ENCODE data around the gene CDC73.
"Not testable (repeated sequence)": the region's sequence is repeated elsewhere in the genome, so short reads cannot be mapped to it uniquely, and the experiment has no call there.

CDC73 gene

GRCh38 chr1:193264313-193265065 is 142.7 kb downstream of the CDC73 start:
- ChIA-PET POLR2A (no interaction called here), CTCF (no interaction called here)
- DNase-seq (ENCODE audit: extremely low spot score), result no peak
- no peak for TF ChIP-seq PKNOX1 (IDR thresholded peaks at IDR 0.05)
- TF ChIP-seq FOXA1 (IDR thresholded peaks at IDR 0.05), result no peak
- TF ChIP-seq ARNT (IDR thresholded peaks at IDR 0.05), result no peak
- no peak for TF ChIP-seq ZNF384 (IDR thresholded peaks at IDR 0.05)
- no peak for TF ChIP-seq BHLHE40 (IDR thresholded peaks at IDR 0.05; ENCODE audit: borderline replicate concordance)
- TF ChIP-seq L3MBTL2 (conservative IDR thresholded peaks at IDR 0.05), result no peak
- TF ChIP-seq ELF4 (IDR thresholded peaks at IDR 0.05), result no peak
- TF ChIP-seq CTBP1 (IDR thresholded peaks at IDR 0.05; ENCODE audit: borderline replicate concordance), result no peak

GRCh38 chr1:193265716-193266115 is 143.9 kb downstream of the CDC73 start:
- no peak for DNase-seq (ENCODE audit: extremely low spot score)
- CTCF ChIA-PET, result no interaction called here
- POLR2A ChIA-PET, result no interaction called here
- no peak for TF ChIP-seq L3MBTL2 (conservative IDR thresholded peaks at IDR 0.05)

- CTCF ChIA-PET; POLR2A ChIA-PET; DNase-seq (ENCODE audit: extremely low spot score): not testable (repeated sequence)
Measured at GRCh38 chr1:193266794-193267193, 145.0 kb downstream of the CDC73 start.

- CTCF ChIA-PET, result no interaction called here
- POLR2A ChIA-PET, result no interaction called here
- DNase-seq (ENCODE audit: extremely low spot score), result no peak
- TF ChIP-seq HDGF (IDR thresholded peaks at IDR 0.05; ENCODE audit: borderline replicate concordance), result no peak
- TF ChIP-seq ELF4 (IDR thresholded peaks at IDR 0.05), result no peak
- no peak for TF ChIP-seq LEF1 (IDR thresholded peaks at IDR 0.05; ENCODE audit: borderline replicate concordance)
- no peak for TF ChIP-seq PKNOX1 (IDR thresholded peaks at IDR 0.05)
- no peak for TF ChIP-seq ZNF384 (IDR thresholded peaks at IDR 0.05)
- TF ChIP-seq FOXK2 (IDR thresholded peaks at IDR 0.05), result no peak
- TF ChIP-seq FOXA1 (IDR thresholded peaks at IDR 0.05), result no peak
- no peak for TF ChIP-seq BHLHE40 (IDR thresholded peaks at IDR 0.05; ENCODE audit: borderline replicate concordance)
- no peak for TF ChIP-seq FOXM1 (IDR thresholded peaks at IDR 0.05; ENCODE audit: borderline replicate concordance)
Measured at GRCh38 chr1:193270996-193271395, 149.2 kb downstream of the CDC73 start.

GRCh38 chr1:193275773-193276172 is 153.9 kb downstream of the CDC73 start:
- TF ChIP-seq FOXA1 (IDR thresholded peaks at IDR 0.05) (no peak), TARDBP (IDR thresholded peaks at IDR 0.05) (no peak), LEF1 (IDR thresholded peaks at IDR 0.05; ENCODE audit: borderline replicate concordance) (no peak), SUZ12 (IDR thresholded peaks at IDR 0.05) (no peak), NFRKB (IDR thresholded peaks at IDR 0.05) (no peak), ELF4 (IDR thresholded peaks at IDR 0.05) (no peak), BHLHE40 (IDR thresholded peaks at IDR 0.05; ENCODE audit: borderline replicate concordance) (no peak), SP1 (IDR thresholded peaks at IDR 0.05) (no peak), ZNF384 (IDR thresholded peaks at IDR 0.05) (no peak), L3MBTL2 (conservative IDR thresholded peaks at IDR 0.05) (no peak), FOXM1 (IDR thresholded peaks at IDR 0.05; ENCODE audit: borderline replicate concordance) (no peak)
- ChIA-PET CTCF (no interaction called here), POLR2A (no interaction called here)
- no peak for DNase-seq (ENCODE audit: extremely low spot score)

- POLR2A ChIA-PET, result no interaction called here
- no peak for DNase-seq (ENCODE audit: extremely low spot score)
- CTCF ChIA-PET, result no interaction called here
- TF ChIP-seq BHLHE40 (IDR thresholded peaks at IDR 0.05; ENCODE audit: borderline replicate concordance) (no peak), HDGF (IDR thresholded peaks at IDR 0.05; ENCODE audit: borderline replicate concordance) (no peak), TARDBP (IDR thresholded peaks at IDR 0.05) (no peak), SP1 (IDR thresholded peaks at IDR 0.05) (no peak), CTBP1 (IDR thresholded peaks at IDR 0.05; ENCODE audit: borderline replicate concordance) (no peak), FOXA1 (IDR thresholded peaks at IDR 0.05) (no peak), L3MBTL2 (conservative IDR thresholded peaks at IDR 0.05) (no peak)
Measured at GRCh38 chr1:193278968-193279367, 157.1 kb downstream of the CDC73 start.

- ChIA-PET POLR2A (no interaction called here), CTCF (no interaction called here)
- TF ChIP-seq NFRKB (IDR thresholded peaks at IDR 0.05) (no peak), FOXA1 (IDR thresholded peaks at IDR 0.05) (no peak), SUZ12 (IDR thresholded peaks at IDR 0.05) (no peak), ARNT (IDR thresholded peaks at IDR 0.05) (no peak), TARDBP (IDR thresholded peaks at IDR 0.05) (no peak), ZNF384 (IDR thresholded peaks at IDR 0.05) (no peak), L3MBTL2 (conservative IDR thresholded peaks at IDR 0.05) (no peak), FOXK2 (IDR thresholded peaks at IDR 0.05) (no peak), ELF4 (IDR thresholded peaks at IDR 0.05) (no peak), LEF1 (IDR thresholded peaks at IDR 0.05; ENCODE audit: borderline replicate concordance) (no peak), PKNOX1 (IDR thresholded peaks at IDR 0.05) (no peak), BHLHE40 (IDR thresholded peaks at IDR 0.05; ENCODE audit: borderline replicate concordance) (no peak)
- DNase-seq (ENCODE audit: extremely low spot score), result no peak
Measured at GRCh38 chr1:193281894-193282293, 160.1 kb downstream of the CDC73 start.

Measured in HEK293T (cell line).